VCaP (cell line): ENCODE measurements around the gene HSD17B10.

Experiments
- H3K27ac ChIP-seq: fragments of 450-650 bp; 2 replicates; pipeline ENCODE4 v1.5.1; 2017
- TF ChIP-seq, protein P1 (sequence below): fragments of 450-650 bp; conservative IDR thresholded peaks from 2 replicates; pipeline ENCODE4 v1.5.1; 2017; ENCODE audit warnings: mild to moderate bottlenecking, moderate library complexity

HSD17B10 gene

DNA sequence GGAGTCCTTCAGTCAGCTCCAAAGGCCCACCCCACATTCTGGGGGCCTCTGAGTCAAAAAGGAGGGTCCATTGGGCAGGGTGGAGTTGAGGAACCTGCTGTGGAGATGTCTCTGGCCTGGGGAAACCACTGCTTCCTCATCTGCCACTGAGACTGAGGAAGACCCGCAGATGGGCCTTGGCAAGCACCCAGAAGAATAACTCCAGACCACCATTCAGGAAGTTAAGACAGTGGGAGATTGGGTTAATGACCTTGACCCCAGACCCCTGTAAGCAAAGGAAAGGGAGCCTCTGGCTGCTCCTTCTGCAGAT is 8.1 kb upstream of the HSD17B10 start:
- TF ChIP-seq, protein P1, sequence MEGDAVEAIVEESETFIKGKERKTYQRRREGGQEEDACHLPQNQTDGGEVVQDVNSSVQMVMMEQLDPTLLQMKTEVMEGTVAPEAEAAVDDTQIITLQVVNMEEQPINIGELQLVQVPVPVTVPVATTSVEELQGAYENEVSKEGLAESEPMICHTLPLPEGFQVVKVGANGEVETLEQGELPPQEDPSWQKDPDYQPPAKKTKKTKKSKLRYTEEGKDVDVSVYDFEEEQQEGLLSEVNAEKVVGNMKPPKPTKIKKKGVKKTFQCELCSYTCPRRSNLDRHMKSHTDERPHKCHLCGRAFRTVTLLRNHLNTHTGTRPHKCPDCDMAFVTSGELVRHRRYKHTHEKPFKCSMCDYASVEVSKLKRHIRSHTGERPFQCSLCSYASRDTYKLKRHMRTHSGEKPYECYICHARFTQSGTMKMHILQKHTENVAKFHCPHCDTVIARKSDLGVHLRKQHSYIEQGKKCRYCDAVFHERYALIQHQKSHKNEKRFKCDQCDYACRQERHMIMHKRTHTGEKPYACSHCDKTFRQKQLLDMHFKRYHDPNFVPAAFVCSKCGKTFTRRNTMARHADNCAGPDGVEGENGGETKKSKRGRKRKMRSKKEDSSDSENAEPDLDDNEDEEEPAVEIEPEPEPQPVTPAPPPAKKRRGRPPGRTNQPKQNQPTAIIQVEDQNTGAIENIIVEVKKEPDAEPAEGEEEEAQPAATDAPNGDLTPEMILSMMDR: no peak
- no peak overlapping the region for H3K27ac ChIP-seq

DNA sequence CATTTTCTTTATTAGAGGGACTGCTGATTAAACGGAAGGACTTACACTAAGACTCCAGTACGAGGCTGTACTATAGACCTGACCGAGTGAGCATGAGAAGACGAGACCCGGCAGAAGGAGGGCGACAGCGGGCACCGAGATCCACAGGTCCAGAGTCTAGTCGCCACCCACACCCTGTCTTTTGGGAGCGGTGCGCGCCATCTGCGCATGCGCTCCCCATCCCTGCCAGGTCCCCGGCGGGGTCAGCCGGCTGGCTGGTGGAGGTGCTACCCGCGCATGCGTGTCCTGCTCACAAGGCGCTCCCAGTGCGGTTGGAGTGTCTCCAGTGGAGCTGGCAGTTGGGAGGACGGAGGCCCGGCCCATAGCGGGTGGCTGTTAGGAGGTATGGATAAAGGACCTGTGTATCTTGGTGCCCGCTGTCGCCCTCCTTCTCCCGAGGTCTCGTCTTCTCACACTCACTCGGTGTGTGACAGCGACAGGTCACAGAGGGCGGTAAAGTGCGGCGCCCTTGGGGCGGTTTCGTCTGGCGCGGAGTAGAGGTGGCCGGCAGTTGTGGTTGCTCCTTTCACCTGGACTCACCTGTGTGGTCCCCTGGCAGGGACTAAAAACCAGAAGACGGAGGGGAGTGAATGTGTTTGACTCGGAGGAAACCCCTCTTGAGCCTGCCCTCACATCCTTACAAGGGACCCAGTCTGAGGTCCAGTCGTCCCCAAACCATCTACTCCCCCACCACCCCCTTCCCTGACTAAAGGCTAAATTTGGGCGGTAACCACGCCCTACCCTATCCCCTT is 7.6 kb upstream of the HSD17B10 start:
- no peak overlapping the region for H3K27ac ChIP-seq

DNA sequence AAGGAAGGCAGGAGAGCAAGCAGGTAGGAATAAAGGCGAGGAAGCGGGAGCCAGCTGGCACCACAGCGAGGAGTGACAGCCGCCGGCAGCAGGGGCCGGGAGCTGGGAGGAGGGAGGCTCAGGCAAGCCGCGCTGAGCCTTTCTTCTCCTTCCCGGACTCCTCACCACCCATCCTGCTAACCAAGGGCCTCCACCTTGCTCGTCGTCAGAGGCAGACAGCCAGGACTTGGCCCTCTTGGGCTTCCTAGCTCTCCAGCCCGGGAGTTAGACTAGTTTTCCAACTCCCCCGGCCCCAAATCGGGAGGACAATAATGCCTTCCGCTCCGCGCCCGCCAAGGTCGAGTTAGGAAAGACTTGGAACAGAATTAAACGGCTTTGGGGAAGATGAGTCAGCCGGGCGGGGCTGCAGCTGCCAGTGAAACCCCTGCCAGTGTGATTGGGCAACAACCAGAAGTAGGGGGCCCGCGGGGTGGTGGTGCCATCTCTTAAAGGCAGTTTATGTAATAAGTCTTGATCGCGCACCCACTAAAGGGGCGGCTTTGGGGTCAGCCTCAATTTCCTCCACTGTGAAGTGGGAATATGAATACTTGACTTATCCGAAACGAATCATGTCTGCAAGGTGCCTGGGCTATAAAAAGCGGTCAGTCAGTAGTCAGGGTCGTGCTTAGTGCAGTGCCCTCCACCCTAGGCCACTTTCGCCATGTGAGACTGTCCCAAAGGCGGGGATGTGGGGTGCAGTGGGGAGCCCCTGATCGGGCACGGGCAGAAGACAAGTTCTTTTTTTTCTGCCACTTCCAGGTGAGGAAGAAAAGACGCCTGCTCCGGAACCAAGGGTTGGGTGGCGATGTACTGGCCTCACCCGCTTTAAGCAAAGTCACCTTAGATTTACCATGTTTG is 6.7 kb upstream of the HSD17B10 start:
- H3K27ac ChIP-seq: no peak overlapping the region; the same call in 1 of the 2 replicates
- TF ChIP-seq, protein P1: no peak

More for the DNA sequence above, 7.6 kb upstream of the HSD17B10 start:
- TF ChIP-seq, protein P1: no peak

DNA sequence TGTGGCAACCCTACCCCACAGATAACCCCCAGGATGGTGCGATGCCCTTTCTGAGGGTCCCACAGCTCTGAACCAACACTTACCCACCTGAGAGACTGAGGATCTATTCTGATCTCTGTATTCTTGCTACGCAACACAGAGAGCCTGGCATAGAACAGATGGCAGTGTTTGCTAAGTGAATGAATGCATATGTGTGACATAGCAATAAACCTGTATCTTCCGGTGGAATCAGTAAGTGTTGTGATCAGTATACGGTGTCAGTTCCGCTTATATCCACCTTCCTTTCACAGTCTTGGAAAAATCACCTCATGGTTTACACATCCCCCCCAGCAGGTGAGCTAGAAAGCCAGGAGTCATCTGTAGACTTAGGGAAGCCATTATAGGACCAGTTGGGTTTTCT is 5.9 kb upstream of the HSD17B10 start:
- TF ChIP-seq, protein P1: no peak
- no peak overlapping the region for H3K27ac ChIP-seq

DNA sequence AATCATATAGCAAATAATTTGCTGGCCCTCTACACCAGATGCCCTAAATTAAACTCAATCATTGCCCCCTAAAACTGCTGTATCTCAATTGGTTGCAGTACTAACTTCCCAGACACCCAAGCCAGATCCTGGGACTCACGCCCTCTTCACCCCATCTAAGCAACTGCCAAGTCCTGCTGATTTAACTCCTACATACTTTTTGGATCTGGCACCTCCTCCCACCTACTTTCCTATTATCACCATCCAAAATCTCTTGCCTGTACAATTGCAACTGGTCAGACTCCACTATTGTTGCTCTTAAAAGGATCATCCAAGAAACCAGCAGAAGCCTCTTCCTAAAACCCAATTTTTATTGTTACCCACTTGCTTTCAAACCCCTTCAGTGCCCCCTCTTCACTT is 4.7 kb upstream of the HSD17B10 start:
- TF ChIP-seq, protein P1: no peak
- no peak overlapping the region for H3K27ac ChIP-seq

DNA sequence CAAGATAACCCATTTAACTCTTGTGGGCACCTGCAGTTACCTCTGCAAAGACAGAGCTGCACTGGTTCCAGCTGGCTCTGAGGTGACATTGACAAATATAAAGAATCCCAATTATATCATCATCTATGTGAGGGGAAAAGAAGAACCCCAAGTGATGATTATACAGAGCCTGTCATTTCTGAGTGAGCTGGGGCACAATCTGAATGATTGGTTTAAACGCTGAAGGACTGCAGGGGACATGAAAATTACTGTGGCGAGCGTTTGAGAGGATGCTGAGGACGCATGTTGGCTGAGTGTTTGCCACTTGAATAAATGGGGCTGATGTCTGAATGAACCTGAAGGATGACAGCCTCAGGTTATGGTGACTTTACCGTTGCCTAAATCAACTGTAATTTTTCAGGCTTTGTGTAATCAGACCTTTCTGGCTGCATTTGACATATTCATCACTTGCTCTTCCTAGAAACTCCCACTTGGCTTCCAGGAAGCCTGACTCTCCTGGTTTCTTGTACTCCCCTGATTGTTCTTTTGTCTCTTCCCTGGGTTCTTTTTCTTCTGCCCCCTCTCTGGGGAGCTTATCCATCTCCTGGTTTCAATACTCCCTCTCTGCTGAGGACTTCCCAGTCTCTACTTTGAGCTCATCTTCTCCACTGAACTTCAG is 4.1 kb upstream of the HSD17B10 start:
- TF ChIP-seq, protein P1: no peak

DNA sequence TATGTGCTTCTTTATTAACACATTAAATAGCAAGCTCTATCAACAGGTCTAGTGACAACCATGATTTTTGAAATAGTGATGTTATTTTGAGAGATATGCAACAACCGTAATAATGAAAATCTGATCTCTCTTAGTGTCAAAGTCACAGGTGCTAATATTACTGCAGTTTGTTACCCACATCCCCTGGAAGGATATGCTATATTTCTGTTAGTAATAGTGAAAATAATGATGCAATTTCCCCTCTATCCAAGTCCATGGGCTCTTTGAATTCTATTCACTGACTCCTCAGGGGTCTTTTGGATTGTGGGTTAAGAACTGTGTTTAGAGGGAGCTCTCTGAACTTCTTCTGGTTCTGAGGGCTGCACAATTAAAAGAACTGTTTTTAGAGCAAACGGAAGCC is 3.0 kb upstream of the HSD17B10 start:
- TF ChIP-seq, protein P1: no peak

More for the DNA sequence above, 4.1 kb upstream of the HSD17B10 start:
- no peak overlapping the region for H3K27ac ChIP-seq

More for the DNA sequence above, 3.0 kb upstream of the HSD17B10 start:
- H3K27ac ChIP-seq: no peak overlapping the region
